Stimulated activated naive B cell treated with anti-CD40 and anti-IgM and Interleukin-4, amounts not matched to agents 10 μg/mL and 1 μg/mL and 100 μg/mL, for 72 hours (primary cell): ENCODE results near the gene CTBP1.

Experiments
- ATAC-seq, 2 donors: fragments of 150-1000 bp; cut with Tn5 transposase; replicated peaks; 2 replicates each; pipeline ENCODE4 v1.10.0; 2021; ENCODE audit warnings: moderate library complexity in 1 of 2
- DNase-seq: peaks from one replicate; pipeline ENCODE4 v3.0.0; 2021
- H3K27ac Mint-ChIP-seq: one replicate; pipeline ENCODE4 v1.8.0; 2022; ENCODE audit warnings: mild to moderate bottlenecking, mixed read lengths
- H3K27me3 Mint-ChIP-seq, 2 donors: one replicate each; pipeline ENCODE4 v1.8.0; 2022; ENCODE audit warnings: mixed read lengths in 2 of 2
- H3K36me3 Mint-ChIP-seq, 2 donors: one replicate each; pipeline ENCODE4 v1.8.0; 2022; ENCODE audit warnings: mixed read lengths in 2 of 2, mild to moderate bottlenecking in 1 of 2
- H3K4me1 Mint-ChIP-seq, 2 donors: one replicate each; pipeline ENCODE4 v1.8.0; 2022; ENCODE audit warnings: mixed read lengths in 2 of 2, mild to moderate bottlenecking in 1 of 2
- H3K4me3 Mint-ChIP-seq, 2 donors: one replicate each; pipeline ENCODE4 v1.8.0; 2022; ENCODE audit warnings: mild to moderate bottlenecking in 2 of 2, mixed read lengths in 2 of 2, moderate library complexity in 1 of 2
- H3K9me3 Mint-ChIP-seq, 2 donors: one replicate each; pipeline ENCODE4 v1.8.0; 2022; ENCODE audit warnings: mixed read lengths in 2 of 2, mild to moderate bottlenecking in 1 of 2

CTBP1 gene

DNA sequence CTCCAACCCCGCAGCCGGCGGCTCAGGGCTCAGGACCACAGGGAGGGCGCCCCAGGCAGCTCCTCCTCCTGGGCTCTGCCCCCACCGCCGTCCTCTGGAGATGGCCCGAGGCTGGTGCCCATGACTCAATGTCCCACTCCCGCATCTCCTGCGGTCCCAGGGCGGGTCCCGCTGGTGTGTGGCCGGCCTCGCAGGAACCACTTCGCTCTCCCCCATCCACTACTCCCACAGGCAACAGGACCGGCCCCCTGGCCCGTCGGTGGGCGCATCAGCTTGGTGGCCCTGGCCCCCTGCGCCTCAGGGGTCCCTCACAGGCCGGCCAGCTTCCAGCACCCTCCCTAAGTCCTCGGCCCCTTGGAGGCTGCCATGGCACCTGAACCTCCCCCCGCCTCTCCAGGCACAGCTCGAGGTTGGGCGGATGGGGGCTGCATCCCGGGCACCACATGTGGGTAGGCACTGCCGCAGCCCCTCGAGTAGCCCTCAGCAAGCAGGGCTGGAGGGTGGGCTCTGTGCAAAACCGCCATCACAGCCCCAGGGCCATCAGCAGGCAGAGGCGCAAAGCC, 53.7 kb downstream of the CTBP1 start:
- H3K27me3 Mint-ChIP-seq: no peaks in the 10 kb centered on the region
- peaks cover 2 to 5% of the 10 kb centered on the region in 2 donors for H3K4me1 Mint-ChIP-seq
- H3K36me3 Mint-ChIP-seq: peaks cover 8 to 21% of the 10 kb centered on the region in 2 donors
- H3K4me3 Mint-ChIP-seq: no peak overlapping the region
- ATAC-seq (no peak), DNase-seq (peak; percentile 0)
- peaks cover 2 to 5% of the 10 kb centered on the region in 2 donors for H3K9me3 Mint-ChIP-seq
- no peak overlapping the region for H3K27ac Mint-ChIP-seq

DNA sequence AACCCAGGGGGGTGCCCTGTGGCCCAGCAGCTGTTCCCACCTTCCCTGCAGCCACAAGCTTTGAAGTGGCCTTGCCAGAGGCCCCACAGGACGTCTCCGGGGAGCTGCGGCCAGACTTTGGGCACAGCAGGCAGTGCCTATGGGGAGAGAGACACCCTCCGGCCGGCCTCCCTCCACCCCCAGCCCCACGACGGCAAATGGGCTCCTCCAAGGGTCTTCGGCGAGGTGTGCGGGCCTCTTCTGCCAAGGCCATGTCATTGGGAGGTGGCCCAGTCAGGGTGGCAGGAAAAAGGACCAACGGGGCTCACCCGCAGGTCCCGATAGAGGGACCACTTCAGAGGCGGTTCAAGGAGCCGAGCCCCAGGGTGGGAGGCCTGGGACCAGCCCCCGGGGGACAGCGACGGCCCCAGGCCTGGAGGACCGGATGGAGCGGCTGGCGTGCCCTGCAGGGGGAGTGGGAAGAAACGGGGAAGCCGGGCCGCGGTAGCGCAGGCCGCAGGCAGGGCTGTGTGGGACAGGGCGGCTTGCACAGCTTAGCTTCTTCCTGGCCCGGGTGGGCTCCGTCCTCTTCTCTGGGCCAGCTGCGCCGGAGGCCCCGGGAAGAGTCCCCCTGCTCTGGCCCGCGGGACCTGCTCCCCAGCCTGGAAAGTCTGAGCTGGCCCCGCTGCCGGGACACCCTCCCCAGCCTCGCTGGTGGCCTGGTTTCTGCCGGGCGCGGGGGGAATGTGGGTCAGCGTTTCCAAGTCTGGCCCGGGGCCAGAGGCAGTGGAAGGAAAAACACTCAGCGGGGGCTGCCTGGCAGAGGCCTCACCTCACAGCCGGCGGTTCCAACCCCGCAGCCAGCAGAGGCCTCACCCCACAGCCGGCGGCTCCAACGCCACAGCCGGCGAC, 54.7 kb downstream of the CTBP1 start:
- Mint-ChIP-seq H3K4me1 (peaks cover 0 to 5% of the 10 kb centered on the region in 2 donors), H3K4me3 (no peak overlapping the region)
- no peak for ATAC-seq

DNA sequence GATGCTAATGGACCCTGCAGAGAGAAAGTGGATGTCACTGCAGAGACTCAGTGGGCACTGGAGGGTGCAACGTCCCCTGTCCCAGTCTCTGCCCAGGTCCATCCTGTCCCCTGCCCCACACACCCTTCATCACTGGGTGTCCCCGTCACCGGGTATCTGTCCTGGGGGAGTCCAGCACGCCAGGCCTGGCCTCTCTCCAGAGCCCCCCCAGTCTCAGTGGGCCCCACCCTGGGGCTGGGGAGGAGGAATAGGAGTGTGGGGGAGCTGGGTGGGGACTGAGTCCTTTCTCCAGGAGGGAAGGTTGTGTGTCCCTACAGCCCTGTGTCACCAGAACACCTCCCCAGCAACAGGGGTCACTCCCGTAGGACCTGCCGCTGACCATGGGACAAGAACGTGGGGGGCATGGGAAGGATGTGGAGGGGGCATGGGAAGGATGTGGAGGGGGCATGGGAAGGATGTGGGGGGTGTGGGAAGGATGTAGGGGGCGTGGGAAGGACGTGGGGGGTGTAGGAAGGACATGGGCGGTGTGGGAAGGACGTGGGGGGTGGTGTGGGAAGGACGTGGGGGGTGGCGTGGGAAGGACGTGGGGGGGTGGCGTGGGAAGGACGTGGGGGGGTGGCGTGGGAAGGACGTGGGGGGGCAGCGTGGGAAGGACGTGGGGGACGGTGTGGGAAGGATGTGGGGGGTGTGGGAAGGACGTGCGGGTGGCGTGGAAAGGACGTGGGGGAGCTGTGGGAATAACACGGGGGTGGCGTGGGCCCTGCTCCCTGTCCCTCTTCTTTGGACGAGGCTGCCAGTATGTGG, 55.5 kb downstream of the CTBP1 start:
- Mint-ChIP-seq H3K27ac (no peak overlapping the region), H3K36me3 (peaks cover 8 to 20% of the 10 kb centered on the region in 2 donors), H3K4me1 (peaks cover 0 to 5% of the 10 kb centered on the region in 2 donors), H3K4me3 (no peak overlapping the region), H3K9me3 (peaks cover 2 to 5% of the 10 kb centered on the region in 2 donors), H3K27me3 (no peaks in the 10 kb centered on the region)
- DNase-seq (peak; percentile 0), ATAC-seq (no peak)

More for the DNA sequence above, 54.7 kb downstream of the CTBP1 start:
- Mint-ChIP-seq H3K36me3 (peaks cover 8 to 21% of the 10 kb centered on the region in 2 donors), H3K27ac (no peak overlapping the region), H3K27me3 (no peaks in the 10 kb centered on the region), H3K9me3 (peaks cover 2 to 5% of the 10 kb centered on the region in 2 donors)
- DNase-seq: peak; percentile 0

DNA sequence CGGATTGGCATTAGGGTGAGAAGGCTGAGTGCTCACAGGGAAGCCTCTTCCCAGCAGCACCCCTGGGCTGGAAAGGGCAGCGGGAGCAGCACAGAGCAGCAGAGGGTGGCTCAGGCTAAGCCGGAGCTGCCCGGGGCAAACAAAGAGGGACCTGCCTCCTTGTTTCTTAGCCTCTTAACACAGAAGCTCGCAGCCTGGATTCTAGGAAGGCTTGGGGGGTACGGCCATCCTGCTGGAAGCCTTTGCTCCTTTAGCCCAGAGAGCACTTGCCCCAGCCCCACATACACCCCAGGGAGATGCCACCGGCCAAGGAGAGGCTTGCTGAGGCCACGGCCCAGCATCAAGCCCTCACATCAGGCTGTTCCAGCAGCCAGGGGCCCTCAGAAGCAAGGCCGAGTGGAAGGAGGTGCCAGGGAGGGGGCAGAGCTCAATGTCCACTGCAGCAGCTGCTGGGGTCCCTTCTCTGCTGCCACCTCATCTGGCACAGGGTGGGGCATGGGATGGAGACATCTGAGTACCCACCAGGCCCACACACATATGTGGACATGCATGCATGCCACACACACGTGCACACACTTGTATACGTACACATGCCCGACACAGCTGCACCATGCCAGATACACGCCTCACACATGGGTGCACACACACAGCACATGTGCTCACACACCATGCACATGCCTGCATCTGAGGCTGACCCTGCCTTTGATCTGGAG, 56.3 kb downstream of the CTBP1 start:
- H3K27ac Mint-ChIP-seq: no peak overlapping the region
- peaks cover 0 to 3% of the 10 kb centered on the region in 2 donors for H3K4me1 Mint-ChIP-seq
- H3K36me3 Mint-ChIP-seq: peaks cover 3 to 14% of the 10 kb centered on the region in 2 donors
- H3K9me3 Mint-ChIP-seq: peaks cover 2 to 5% of the 10 kb centered on the region in 2 donors
- H3K4me3 Mint-ChIP-seq: no peak overlapping the region
- no peaks in the 10 kb centered on the region for H3K27me3 Mint-ChIP-seq
- ATAC-seq: no peak
- peak; percentile 0 for DNase-seq

DNA sequence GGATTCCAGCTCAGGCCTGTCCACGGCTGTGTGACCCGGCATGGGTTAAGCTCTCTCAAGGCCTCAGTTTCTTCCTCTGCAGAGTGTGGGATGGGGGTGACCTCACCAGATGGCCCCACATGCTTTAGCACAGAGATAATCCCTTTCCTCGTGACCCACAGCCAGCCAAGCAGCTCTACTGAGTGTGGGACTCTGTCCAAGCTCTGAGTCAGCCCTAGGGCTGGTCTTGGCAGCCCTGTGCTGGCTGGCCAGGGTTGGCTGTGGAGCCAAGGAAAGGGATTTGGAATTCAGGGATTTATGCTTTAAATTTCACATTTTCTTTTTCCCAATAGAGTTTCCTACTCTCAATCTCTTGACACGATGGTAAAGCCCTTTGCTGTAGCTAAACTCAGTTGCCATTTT, 56.8 kb downstream of the CTBP1 start:
- Mint-ChIP-seq H3K36me3 (peaks cover 3 to 11% of the 10 kb centered on the region in 2 donors), H3K27ac (no peak overlapping the region), H3K4me3 (no peak overlapping the region), H3K4me1 (peaks cover 3 to 5% of the 10 kb centered on the region in 2 donors), H3K27me3 (no peaks in the 10 kb centered on the region), H3K9me3 (peaks cover 2 to 5% of the 10 kb centered on the region in 2 donors)
- ATAC-seq: no peak
- DNase-seq: no peak

DNA sequence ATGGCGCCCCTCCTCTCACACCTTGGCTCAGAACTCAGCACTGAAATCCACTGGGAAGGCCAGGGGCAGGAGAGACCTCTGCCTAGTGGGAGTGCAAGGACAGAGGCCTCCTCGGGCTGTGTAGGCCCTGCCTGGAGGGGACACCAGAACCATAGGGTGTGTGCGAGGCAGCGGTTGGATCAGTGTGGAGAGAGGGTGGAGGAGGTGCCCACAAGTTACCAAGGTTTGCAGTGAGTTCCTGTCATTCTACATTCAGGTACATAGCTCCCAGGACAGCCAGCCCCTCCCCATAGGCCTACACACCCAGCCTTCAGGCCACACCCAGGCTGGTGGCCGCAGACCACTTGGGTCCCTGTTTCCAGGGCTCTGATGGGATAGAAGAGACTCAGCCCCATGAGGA, 57.3 kb downstream of the CTBP1 start:
- Mint-ChIP-seq H3K9me3 (peaks cover 2 to 5% of the 10 kb centered on the region in 2 donors), H3K4me1 (peaks cover 6 to 8% of the 10 kb centered on the region in 2 donors), H3K27ac (no peak overlapping the region), H3K27me3 (no peaks in the 10 kb centered on the region), H3K4me3 (no peak overlapping the region), H3K36me3 (peaks cover 3 to 9% of the 10 kb centered on the region in 2 donors)
- DNase-seq (peak; percentile 0), ATAC-seq (no peak)

DNA sequence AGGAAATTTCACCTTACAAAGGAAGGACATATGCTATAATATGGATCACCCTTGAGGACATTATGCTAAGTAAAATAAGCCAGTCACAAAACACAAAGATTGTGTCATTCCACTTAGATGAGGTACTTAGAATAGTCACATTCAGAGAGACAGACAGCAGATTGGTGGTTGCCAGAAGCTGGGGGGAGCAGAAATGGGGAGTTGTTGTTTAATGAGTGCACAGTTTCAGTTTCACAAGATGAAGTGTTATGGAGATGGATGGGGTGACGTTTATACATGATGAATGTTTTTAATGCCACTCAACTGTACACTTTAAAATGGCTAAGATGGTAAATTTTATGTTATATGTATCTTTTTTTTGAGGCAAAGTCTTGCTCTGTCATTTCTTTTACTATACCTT, 61.7 kb downstream of the CTBP1 start:
- Mint-ChIP-seq H3K27me3 (no peaks in the 10 kb centered on the region), H3K27ac (no peak overlapping the region), H3K4me3 (no peak overlapping the region), H3K9me3 (peaks cover 2 to 9% of the 10 kb centered on the region in 2 donors), H3K36me3 (peaks cover 0 to 5% of the 10 kb centered on the region in 2 donors), H3K4me1 (peaks cover 8 to 36% of the 10 kb centered on the region in 2 donors)
- ATAC-seq: peak; percentile 79 to 88
- DNase-seq: peak; percentile 1

DNA sequence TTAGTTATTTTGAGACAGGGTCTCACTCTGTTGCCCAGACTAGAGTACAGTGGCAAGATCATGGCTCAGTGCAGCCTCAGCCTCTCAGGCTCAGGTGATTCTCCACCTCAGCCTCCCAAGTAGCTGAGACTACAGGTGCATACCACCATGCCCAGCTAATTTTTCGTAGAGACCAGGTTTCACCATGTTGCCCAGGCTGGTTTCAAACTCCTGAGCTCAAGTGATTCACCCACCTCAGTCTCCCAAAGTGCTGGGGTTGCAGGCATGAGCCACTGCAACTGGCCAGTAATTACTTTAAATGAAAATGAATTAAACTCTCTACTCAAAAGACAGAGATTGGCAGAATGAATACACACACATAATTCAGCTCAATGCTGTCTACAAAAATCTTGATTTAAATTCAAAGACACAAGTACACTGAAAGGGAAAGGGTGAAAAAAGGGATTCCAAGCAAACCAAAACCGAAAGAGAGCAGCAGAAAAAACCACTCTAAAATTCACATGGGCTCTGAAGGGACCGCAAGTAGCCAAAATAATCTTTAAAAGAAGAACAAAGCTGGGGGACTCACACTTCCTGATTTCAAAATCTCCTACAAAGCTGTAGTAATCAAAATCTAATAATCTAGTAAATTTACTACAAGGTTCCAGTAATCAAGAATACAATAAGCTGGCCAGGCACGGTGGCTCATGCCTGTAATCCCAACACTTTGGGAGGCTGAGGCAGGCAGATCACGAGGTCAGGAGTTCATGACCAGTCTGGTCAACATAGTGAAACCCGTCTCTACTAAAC, 64.8 kb downstream of the CTBP1 start:
- peaks cover 8 to 15% of the 10 kb centered on the region in 2 donors for H3K9me3 Mint-ChIP-seq
- H3K36me3 Mint-ChIP-seq: peaks cover 5 to 20% of the 10 kb centered on the region in 2 donors
- DNase-seq (no peak), ATAC-seq (peak; percentile 73 to 75)
- peaks cover 8 to 37% of the 10 kb centered on the region in 2 donors for H3K4me1 Mint-ChIP-seq
- H3K4me3 Mint-ChIP-seq: peak overlapping the region; percentile 64 to 70
- peak overlapping the region; percentile 72 for H3K27ac Mint-ChIP-seq
- H3K27me3 Mint-ChIP-seq: no peaks in the 10 kb centered on the region

DNA sequence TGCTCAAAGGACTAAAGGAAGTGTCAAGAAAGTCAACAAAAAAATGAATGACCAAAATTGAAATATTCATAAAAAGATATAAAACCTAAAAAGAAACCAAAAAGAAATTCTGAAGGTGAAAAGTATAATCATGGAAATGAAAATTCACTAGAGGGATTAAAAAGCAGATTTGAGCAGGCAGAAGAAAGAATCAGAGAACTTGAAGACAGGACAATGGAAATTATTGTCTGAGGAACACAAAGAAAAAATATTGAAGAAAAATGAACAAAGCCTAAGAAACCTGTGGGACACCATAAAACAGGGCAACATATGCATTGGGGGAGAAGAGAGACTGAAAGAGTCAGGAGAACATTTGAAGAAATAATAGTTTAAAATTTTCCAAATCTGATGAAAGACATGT, 66.6 kb downstream of the CTBP1 start:
- Mint-ChIP-seq H3K27me3 (peaks cover 0 to 4% of the 10 kb centered on the region in 2 donors), H3K9me3 (peaks cover 8 to 15% of the 10 kb centered on the region in 2 donors), H3K27ac (no peak overlapping the region), H3K4me3 (no peak overlapping the region), H3K4me1 (peaks cover 8 to 41% of the 10 kb centered on the region in 2 donors), H3K36me3 (peaks cover 9 to 24% of the 10 kb centered on the region in 2 donors)
- ATAC-seq (no peak), DNase-seq (no peak)

DNA sequence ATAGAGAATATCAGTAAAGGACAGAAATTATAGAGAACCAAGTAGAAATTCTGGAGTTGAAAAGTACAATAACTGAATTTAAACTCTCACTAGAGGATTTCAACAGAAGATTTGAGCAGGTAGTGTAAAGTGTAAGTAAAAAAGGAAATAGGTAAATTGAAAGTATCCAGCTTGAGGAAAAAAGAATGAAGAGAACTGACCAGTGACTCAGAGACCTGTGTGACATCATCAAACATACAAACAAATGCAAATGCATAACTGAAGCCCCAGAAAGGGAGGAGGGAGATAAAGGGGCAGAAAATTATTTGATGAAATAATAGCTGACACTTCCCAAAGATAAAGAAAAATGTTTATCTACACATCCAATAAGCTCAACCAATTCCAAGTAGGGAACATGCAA, 68.3 kb downstream of the CTBP1 start:
- Mint-ChIP-seq H3K36me3 (peaks cover 9 to 24% of the 10 kb centered on the region in 2 donors), H3K27ac (no peak overlapping the region), H3K4me1 (peaks cover 6 to 31% of the 10 kb centered on the region in 2 donors), H3K27me3 (peaks cover under 1 to 9% of the 10 kb centered on the region in 2 donors), H3K4me3 (no peak overlapping the region), H3K9me3 (peaks cover 8 to 15% of the 10 kb centered on the region in 2 donors)
- ATAC-seq: no peak
- no peak for DNase-seq

DNA sequence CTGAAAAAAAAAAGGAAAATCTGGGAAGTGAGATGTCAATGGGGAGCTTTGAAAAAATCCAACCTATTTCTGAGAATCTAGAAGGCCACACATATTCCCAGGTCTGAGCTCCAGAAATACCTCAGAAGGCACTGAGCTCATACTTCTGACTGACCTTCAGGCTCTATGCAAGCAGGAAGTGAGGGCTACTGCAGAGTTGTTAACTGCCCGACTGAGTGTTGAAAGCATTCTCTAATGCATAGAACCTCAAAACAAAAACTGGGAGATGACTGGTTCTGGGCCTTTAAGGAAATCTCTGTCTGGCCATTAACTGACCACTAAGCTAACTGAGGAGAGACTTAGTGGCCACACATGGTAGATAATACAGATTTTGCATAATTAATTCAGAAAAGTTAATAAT, 69.0 kb downstream of the CTBP1 start:
- Mint-ChIP-seq H3K4me3 (no peak overlapping the region), H3K27ac (no peak overlapping the region), H3K4me1 (peaks cover 6 to 28% of the 10 kb centered on the region in 2 donors), H3K9me3 (peaks cover 8 to 15% of the 10 kb centered on the region in 2 donors), H3K27me3 (peaks cover 6 to 9% of the 10 kb centered on the region in 2 donors), H3K36me3 (peaks cover 9 to 24% of the 10 kb centered on the region in 2 donors)
- DNase-seq: no peak
- ATAC-seq: no peak

DNA sequence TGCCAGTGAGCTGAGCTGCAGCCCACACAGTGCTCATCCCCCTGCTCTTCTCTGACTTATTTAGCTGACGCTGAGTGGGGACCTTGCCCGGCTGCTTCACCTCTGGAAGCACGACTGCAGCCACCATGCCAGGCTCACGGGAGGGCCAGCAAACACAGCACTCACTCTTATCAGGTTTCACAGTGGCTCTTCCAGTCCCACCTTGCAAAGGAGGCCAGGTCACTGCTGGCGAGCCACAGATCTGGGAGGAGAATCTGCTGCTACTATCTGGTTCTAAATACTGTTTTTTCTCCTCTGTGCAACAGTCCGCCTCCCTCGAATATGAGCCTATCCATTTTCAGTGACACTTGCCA, 69.9 kb downstream of the CTBP1 start:
- Mint-ChIP-seq H3K36me3 (peaks cover 9 to 24% of the 10 kb centered on the region in 2 donors), H3K27ac (no peak overlapping the region), H3K4me3 (no peak overlapping the region), H3K27me3 (peaks cover 6 to 9% of the 10 kb centered on the region in 2 donors), H3K9me3 (peaks cover 8 to 15% of the 10 kb centered on the region in 2 donors), H3K4me1 (peaks cover 6 to 19% of the 10 kb centered on the region in 2 donors)
- ATAC-seq (no peak), DNase-seq (no peak)
